KOPT-K1 (cell line): Measurements from ENCODE around the gene PACS1.
"Not testable (repeated sequence)": the region's sequence is repeated elsewhere in the genome, so short reads cannot be mapped to it uniquely, and the experiment has no call there.

ENCODE experiments used
- H3K27ac ChIP-seq: fragments of 200-600 bp; sonication (generic); 2 replicates; pipeline ENCODE4 v1.5.1; 2016; ENCODE audit warnings: antibody characterized with exemption, mild to moderate bottlenecking, low read depth, low read length; ENCODE audit not compliant: poor library complexity, severe bottlenecking
- H3K36me3 ChIP-seq: fragments of 200-600 bp; sonication (generic); 2 replicates; pipeline ENCODE4 v1.5.1; 2017; ENCODE audit warnings: antibody characterized with exemption, mild to moderate bottlenecking, low read length, moderate library complexity; ENCODE audit not compliant: insufficient read depth
- H3K9me3 ChIP-seq: fragments of 200-600 bp; sonication (generic); 2 replicates; pipeline ENCODE4 v1.5.1; 2017; ENCODE audit warnings: antibody characterized with exemption, low read length, mild to moderate bottlenecking; ENCODE audit not compliant: insufficient read depth, poor library complexity, severe bottlenecking

PACS1 gene

DNA sequence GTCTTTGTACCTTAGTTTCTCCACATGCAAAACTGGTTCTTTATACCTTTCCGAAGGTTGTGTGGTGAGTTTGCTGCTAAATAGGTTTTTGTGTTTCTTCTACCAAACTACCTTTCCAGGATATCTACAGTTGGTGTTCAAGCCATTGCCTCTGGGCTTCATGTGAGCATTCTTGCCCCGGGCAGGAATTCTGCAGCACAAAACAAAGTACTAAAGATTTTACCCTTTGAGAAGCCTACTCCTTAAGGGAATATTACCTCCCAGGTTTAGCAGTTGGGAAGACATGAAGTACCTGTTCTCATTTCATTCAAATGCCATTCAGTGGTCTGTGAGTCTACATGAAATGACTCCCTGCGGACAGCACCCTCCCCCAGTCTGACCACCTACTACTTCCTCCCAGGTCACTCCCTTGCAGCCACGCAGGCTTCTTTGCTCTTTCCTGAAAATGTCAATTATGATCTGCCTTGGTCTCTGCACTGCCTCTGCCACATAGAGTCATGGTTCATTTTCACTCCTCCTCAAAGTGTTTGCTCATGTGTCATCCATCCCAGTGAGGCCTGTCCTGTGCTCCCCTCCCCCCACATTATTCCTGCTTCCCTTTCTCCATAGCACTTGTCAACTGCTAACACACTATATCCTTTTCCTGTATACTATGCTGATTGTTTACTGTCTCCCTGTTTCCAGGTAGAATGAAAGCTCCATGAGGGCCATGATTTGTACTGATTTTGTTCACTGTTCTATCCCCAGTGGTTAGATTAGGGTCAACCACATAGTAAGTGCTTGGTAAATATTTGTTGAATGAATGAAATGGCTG, 36.9 kb downstream of the PACS1 start:
- H3K27ac ChIP-seq = no peak overlapping the region
- H3K9me3 ChIP-seq = no peaks in the 10 kb centered on the region
- no peaks in the 10 kb centered on the region for H3K36me3 ChIP-seq

DNA sequence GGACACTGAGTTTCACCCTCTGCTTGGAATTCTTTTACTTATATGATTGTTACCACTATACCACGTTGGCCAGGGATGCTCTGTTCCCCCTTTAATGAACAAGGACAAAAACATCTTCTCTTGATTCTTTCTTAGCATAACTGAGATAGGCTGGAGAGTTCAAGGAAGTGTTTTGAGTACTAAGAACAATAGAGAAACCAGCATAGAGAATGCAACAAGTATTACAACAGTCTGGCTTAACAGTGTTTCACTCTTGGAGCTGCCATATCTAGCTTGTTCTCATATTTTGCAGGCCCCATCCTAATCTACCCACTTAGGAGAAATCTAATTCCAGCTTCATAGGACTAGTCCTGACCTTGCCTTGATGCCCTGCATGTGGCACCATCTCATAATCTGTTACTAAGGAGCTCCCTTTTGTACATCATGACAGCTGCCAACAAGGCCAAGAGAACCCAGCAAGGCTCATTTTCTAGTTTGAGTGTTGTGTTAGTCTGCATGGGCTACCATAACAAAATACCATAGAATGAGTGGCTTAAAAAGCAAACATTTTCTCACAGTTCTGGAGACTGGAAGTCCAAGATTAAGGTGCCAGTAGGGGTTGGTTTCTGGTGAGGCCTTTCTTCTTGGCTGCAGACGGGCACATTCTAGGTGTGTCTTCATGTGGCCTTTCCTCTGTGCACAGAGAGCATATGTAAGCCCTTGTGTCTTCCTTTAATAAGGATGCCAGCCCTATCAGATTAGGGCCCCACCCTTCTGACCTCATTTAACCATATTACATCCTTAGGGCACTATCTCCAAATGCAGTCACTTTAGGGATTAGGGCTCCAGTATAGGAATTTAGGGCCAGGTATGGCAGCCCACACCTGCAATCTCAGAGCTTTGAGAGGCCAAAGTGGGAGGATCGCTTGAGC, 37.8 kb downstream of the PACS1 start:
- Histone ChIP-seq H3K27ac (no peak overlapping the region), H3K9me3 (no peaks in the 10 kb centered on the region)

DNA sequence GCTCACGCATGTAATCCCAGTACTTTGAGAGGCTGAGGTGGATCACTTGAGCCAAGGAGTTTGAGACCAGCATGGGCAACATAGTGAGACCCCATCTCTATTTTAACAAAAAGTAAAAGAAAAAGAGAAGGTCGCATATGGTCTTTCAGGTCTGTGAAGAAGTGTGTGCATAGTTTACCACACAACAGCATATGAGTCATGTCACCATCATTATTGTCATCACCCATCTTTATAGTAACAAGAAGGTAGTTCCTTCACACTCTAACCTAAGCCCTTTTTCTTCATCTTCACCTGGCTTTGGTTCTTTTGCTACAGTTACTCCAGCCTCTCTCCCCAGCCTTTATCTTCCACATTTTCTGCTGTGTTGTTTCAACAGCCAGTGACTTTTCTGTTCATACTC, 39.2 kb downstream of the PACS1 start:
- Histone ChIP-seq H3K36me3 (no peaks in the 10 kb centered on the region), H3K27ac (no peak overlapping the region), H3K9me3 (no peaks in the 10 kb centered on the region)

More for the DNA sequence above, 37.8 kb downstream of the PACS1 start:
- H3K36me3 ChIP-seq = no peaks in the 10 kb centered on the region

DNA sequence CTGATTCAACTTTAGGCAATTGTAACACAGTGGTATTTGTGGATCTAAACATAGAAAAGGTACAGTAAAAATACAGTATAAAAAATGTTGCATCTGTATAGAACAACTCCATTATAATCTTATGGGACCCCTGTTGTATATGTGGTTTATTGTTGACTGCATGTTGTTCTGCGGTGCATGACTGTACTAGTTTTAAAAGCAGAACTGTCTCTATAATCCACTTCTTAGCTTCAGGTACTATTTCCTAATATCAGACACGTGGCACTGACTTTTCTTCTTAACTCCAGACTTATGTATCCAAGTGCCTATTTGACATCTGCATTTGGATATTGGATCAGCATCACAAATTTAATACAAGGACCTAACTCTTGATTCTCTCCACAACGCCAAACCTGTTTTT, 41.1 kb downstream of the PACS1 start:
- H3K36me3 ChIP-seq = no peaks in the 10 kb centered on the region
- no peak overlapping the region for H3K27ac ChIP-seq
- H3K9me3 ChIP-seq = no peaks in the 10 kb centered on the region

DNA sequence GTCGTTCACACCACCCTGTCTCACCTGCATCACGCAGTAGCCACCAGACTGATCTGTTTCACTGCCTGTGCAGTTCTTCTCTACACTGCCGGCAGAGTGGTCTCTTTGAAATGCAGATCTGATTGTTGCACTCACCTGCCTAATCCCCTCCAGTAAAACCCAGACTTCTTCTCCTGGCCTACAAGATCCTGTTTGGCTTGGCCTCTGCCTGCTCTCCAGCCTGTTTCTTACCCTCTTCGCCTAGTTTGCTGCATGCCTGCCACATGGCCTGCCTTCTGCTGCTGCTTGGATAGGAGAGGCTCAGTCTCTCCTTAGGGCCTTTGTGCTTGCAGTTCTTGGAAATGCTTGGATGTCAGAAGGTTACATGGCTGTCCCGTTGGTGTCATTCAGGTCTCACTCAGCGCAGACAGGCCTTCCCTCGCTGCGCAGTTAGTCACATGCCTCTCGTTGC, 42.0 kb downstream of the PACS1 start:
- Histone ChIP-seq H3K9me3 (no peaks in the 10 kb centered on the region), H3K27ac (no peak overlapping the region), H3K36me3 (no peaks in the 10 kb centered on the region)

DNA sequence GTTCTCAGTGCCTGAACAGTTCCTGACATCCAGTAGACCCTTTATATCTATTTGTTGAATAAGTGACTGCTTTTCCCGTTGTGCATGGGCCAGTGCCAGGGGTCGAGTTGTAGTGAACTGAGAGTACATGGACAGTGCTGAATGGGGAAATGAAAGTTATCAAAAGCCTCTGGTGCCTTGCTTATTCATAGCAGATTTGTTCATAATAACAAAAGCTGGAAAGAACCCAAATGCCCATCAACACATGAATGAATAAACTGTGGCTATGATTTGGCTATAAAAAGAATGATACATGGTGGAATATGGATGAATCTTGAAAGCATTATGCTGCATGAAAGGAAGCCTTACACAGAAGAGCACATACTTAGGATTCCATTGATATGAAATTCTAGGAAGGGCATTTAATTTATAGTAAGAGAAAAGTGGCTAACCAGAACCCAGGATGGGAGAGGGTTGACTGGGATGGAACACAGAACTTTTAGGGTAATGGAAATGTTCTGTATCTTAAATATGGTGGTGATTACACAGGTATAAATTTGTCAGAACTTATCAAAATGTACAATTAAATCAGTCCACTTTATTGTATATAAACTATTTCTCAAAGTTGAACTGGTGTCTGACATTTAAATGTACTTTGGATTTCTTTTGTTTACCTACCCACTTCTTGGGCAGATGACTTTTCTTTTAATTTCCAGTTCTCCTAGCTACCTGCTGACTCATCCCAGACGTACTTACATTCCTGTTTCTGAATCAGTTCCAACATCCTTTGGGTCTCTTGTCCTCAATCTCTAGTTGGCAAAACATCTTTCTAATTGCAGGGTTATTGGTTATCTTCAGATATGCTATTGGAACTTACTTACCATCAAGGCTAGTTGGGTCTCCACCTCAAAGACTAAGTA, 42.8 kb downstream of the PACS1 start:
- no peaks in the 10 kb centered on the region for H3K36me3 ChIP-seq
- H3K27ac ChIP-seq = no peak overlapping the region
- no peaks in the 10 kb centered on the region for H3K9me3 ChIP-seq

DNA sequence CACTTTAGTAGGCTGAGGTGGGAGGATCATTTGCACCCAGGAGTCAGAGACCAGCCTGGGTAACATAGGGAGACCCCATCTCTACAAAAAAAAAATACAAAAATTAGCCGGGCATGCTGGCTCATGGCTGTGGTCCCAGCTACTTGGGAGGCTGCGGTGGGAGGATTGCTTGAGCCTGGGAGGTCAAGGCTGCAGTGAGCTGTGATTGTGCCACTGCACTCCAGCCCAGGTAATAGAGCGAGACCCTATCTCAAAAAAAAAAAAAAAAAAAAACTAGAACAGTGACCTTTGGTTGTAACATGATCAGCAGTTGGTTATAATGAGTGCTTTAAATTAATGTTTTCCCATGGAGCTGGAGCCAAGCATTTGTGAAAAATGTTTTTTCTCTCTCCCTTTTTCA, 44.9 kb downstream of the PACS1 start:
- not testable (repeated sequence) for H3K9me3 ChIP-seq, H3K36me3 ChIP-seq
- H3K27ac ChIP-seq = peak overlapping the region; percentile 66

DNA sequence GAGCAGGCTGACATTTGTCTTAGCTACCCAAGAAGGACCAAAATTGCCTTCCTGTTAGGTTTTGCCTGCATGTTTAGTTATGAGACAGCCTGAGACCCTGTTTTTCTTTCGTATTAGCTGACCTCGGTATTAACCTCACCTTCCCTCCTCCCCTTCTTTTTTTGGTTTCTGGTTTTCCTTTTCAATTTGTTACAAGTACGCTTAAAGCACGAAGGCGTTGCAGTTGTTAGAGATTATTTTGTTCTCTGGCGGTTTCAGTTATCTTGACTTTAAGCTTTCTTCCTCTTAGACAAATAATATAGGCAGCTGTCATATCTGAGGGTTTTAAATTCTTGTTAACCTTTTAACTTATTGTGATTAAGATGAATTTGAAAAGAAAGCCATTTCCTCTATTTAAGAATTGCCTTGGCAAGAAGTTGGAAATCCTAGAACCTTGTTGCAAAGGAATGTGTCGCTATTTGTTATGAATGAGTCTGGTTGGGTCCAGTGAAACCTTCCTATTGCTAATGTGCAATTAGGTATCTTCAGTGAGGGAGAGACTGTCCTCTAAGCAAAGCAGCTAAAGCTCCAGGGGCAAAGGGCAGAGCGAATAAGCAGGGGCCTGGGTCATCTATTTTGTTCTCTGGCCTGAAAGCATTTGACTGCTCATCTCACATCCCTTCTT, 45.7 kb downstream of the PACS1 start:
- no peaks in the 10 kb centered on the region for H3K9me3 ChIP-seq
- peak overlapping the region; percentile 66 for H3K27ac ChIP-seq

DNA sequence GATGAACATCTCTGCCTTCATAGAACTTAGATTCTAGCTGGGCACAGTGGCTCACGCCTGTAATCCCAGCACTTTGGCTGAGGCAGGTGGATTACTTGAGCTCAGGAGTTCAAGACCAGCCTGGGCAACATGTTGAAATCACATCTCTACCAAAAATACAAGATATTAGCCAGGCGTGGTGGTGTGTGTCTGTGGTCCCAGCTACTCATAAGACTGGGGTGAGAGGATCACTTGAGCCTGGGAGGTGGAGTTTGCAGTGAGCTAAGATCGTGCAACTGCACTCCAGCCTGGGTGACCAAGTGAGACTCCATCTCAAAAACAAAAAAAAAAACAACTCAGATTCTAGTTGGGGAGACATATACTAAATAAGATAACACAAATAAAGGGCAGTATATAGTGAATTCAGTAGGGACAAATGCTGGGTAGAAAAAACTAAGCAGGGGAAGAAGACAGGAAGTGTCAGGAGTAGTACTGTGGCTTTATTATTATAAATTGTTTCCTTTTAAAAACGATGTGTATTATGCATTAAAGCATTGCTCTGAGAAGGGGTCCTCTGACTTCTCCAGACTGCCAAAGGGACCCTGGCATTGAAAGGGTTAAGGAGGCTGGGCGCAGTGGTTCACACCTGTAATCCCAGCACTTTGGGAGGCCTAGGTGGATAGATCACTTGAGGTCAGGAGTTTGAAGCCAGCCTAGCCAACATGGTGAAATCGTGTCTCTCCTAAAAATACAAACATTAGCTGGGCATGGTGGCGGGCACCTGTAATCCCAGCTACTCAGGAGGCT, 46.7 kb downstream of the PACS1 start:
- H3K27ac ChIP-seq = peak overlapping the region; percentile 66
- H3K36me3 ChIP-seq = no peaks in the 10 kb centered on the region
- no peaks in the 10 kb centered on the region for H3K9me3 ChIP-seq

More for the DNA sequence above, 45.7 kb downstream of the PACS1 start:
- H3K36me3 ChIP-seq = no peaks in the 10 kb centered on the region

DNA sequence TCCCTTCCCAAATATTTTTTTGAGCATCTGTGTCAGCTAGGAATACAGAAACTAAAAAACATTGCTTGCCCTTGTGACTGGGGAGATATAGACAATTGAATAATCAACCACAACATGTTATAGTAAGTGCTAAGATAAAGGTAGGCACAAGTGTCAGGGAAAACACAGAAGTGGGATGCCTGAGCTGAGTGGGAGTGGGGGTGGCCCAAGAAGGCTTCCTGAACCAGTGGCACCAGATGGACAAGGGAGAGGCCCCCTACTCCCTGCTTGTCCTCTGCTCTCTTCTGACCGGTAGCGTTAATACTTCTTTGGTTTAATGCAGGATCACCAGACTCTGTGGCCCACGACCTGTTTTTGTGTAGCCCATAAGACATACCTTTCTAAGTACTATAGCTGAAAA, 48.8 kb downstream of the PACS1 start:
- no peaks in the 10 kb centered on the region for H3K36me3 ChIP-seq
- no peak overlapping the region for H3K27ac ChIP-seq
- no peaks in the 10 kb centered on the region for H3K9me3 ChIP-seq

DNA sequence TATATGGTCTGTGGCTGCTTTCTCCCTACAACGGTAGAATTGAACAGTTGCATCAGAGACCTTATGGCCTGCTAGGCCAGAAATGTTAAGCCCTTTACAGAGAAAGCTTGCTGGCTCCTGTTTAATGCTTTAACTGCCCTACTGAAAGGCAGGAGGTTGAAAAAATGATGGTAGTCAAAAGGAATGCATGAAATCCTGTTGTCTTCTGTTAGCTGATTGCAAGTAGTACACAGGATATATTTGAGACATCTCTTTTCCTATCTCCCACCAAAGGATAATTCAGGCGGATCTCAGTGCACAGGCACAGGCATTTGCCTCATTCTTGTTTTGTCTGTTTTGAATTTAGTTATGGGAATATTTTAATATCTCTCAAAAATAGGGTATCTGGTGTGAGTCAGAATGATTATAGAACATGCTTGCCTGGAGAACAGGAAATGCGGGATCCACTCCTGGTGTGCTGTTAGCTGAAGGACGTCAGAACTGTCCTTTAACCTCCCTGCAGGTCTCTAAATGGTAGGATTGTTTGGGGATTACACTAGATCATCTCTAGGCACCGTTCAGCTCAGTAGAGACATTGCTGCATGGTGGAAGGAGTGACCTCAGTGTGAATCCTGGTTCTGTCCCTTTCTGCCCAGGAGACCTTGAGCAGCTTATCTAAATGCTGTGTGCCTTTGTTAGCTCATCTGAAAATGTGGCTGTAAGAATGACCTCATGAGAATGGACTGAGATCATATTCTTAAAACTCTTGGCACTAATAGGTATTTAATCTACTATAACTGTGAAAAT, 49.5 kb downstream of the PACS1 start:
- Histone ChIP-seq H3K27ac (no peak overlapping the region), H3K36me3 (no peaks in the 10 kb centered on the region), H3K9me3 (no peaks in the 10 kb centered on the region)

DNA sequence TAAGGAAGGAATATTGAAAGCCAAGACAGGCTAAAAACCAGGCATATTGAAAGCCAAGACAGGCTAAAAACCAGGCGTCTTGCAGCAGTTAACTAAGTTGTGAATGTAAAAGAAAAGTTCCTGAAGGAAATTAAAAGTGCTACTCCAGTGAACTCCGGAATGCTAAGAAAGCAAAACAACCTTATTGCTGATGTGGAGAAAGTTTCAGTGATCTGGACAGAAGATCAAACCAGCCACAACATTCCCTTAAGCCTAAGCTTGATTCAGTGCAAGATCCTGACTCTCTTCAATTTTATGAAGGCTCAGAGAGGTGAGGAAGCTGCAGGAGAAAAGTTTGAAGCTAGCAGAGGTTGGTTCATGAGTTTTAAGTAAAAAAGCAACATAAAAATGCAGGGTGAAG, 51.4 kb downstream of the PACS1 start:
- H3K27ac ChIP-seq = no peak overlapping the region
- no peaks in the 10 kb centered on the region for H3K9me3 ChIP-seq
- H3K36me3 ChIP-seq = no peaks in the 10 kb centered on the region

DNA sequence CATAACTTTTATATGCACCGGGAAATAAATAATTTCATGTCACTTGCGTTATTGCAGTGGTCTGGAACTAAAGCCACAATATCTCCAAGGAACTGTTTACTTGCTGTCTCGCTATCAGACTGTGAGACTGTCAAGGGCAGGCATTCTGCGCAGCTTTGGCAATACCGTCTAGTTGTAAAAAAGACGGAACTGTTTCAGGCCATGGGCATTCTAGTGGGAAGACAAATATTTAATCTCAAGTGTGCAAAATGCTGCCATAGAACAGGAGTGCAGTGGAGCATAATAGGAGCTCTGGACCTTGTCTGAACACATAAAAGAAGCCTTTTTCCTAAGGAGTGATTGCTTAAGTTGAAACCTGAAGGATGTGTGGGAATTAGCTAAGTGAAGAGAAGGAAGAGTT, 53.8 kb downstream of the PACS1 start:
- no peaks in the 10 kb centered on the region for H3K9me3 ChIP-seq
- no peaks in the 10 kb centered on the region for H3K36me3 ChIP-seq
- no peak overlapping the region for H3K27ac ChIP-seq
